Measurements from ENCODE around the gene GRM5.
"Not testable (repeated sequence)": the region's sequence is repeated elsewhere in the genome, so short reads cannot be mapped to it uniquely, and the experiment has no call there.

Gene GRM5

GRCh38 chr11:88535916-88536547, 529.8 kb downstream of the GRM5 start:
- no peak for DNase-seq

- DNase-seq, result no peak
Measured at GRCh38 chr11:88535266-88535665, 530.5 kb downstream of the GRM5 start.

- not testable (repeated sequence) for DNase-seq
Measured at GRCh38 chr11:88534706-88535105, 531.1 kb downstream of the GRM5 start.

- no peak for DNase-seq
Measured at GRCh38 chr11:88534185-88534584, 531.6 kb downstream of the GRM5 start.

- DNase-seq, result no peak
Measured at GRCh38 chr11:88533001-88533400, 532.8 kb downstream of the GRM5 start.

DNA sequence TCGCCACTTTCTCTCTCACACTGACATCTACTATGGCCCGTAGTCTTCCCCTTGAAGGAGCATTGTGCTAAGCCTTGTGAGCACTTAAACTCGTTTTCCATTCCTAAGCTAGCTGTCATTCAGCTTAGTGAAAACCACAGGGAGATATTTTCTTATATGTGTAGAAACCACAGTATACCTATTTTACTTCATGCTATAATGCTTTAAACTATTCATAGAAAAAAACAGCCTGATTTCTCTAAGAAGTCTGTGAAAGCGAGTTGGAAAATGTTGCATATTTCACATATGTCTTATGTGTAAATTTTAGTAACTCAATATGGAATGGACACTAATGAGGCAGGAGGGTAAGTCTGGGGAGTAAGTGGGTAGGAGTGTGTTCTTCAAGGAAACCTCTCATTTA, 534.0 kb downstream of the GRM5 start:
- no peak for DNase-seq

DNA sequence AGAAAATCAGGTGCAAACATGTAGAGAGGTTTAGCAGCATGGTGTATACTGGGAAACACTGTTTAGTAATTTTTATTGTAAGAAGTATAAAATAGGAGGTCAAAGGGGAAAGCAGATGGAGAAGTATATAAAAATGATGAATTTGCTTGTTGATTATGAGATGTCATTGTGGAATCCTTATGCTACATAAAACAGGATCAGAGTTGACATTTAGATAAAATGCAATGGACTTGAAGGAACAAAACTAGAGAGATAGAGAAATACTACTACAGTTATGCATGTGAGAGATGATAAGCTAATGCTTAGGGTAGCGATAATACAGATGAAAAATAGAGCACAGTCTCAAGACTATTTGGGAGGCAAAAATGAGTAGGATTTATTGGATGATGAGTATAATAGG, 536.4 kb downstream of the GRM5 start:
- DNase-seq, result no peak

GRCh38 chr11:88523386-88524071, 542.3 kb downstream of the GRM5 start:
- no peak for DNase-seq

DNA sequence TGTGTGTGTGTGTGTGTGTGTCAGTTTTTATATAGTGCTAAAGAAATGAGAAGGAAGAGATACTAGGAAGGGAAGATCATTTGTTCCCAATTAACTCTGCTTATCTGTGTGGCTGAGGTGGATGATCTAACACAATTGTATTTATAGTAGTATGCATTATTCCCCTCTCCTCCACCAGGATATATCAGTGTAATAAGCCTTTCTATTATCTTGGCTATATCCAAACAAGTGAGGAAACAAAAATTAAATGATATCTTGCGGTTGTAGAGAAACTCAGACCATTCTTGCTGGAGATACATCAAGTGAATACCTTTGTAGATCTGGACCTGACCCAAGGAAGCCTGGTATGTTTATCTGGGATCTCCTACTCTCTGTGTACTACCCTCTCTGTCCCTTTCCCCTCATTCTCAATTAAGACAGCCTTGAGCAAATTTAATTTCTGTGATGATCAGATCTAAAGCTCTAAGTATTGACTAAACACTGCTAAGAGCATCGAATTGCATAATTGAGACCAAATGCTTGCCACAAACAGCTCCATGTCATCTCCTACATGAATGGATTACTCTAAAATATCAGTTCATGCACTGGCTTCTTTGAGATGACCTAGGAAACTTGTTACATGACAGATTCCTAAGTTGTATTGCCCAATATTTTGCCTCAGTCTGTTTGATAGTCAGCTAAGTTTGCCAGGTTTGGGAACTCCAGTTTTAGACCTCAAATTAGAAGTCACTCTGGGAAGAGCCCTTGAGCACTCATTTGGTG, 543.0 kb downstream of the GRM5 start:
- DNase-seq, result no peak

GRCh38 chr11:88521799-88522201, 544.0 kb downstream of the GRM5 start:
- DNase-seq, result no peak

- DNase-seq, result no peak
Measured at GRCh38 chr11:88521399-88521798, 544.4 kb downstream of the GRM5 start.

DNA sequence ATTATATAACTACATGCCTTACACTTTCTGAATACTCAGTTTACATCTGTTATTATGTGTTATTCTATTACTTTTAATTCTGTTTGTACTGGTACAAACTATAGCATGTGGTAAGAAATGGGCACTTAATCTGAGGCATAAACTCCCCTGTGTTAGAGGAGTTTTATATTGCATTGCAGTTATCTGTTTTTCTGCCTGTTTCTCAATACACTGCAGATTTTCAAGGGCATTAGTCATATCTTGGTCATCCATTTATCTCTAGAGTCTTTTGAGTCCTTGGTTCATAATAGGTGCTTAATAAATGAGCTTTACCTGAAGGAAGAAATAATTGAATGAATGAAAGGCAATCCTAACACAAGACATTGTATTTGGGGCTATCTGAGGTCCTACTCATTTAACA, 545.4 kb downstream of the GRM5 start:
- DNase-seq, result no peak

GRCh38 chr11:88515002-88515401, 550.8 kb downstream of the GRM5 start:
- no peak for DNase-seq

- DNase-seq, result no peak
Measured at GRCh38 chr11:88511006-88511405, 554.8 kb downstream of the GRM5 start.

GRCh38 chr11:88508759-88509581, 556.8 kb downstream of the GRM5 start:
- DNase-seq, result no peak

GRCh38 chr11:88508418-88508758, 557.4 kb downstream of the GRM5 start:
- DNase-seq, result no peak

- no peak for DNase-seq
Measured at GRCh38 chr11:88507771-88508417, 557.9 kb downstream of the GRM5 start.

DNA sequence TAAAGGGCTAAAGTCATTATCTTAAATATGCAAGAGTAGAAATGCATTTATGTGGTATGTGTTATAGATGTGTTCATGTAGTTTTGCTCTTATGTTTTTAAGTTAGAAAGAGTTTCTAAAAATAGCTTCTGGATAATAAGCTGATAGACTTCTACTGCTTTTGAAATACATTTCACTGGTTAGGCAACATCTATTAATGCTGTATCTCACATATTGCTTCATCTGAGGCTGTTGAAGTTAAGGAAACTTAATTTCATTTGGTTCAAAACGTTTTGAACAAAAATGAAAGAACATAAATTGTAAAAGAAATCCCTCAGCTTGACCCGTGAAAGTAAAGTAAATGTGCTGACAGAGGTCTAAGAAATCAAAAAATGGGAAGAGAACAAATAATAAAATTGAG, 564.2 kb downstream of the GRM5 start:
- no peak for DNase-seq

- no peak for DNase-seq
Measured at GRCh38 chr11:88495836-88496235, 569.9 kb downstream of the GRM5 start.

- DNase-seq, result no peak
Measured at GRCh38 chr11:88494848-88495247, 570.9 kb downstream of the GRM5 start.

- DNase-seq, result no peak
Measured at GRCh38 chr11:88491674-88492073, 574.1 kb downstream of the GRM5 start.

- no peak for DNase-seq
Measured at GRCh38 chr11:88489030-88489429, 576.8 kb downstream of the GRM5 start.

GRCh38 chr11:88487646-88488045, 578.1 kb downstream of the GRM5 start:
- DNase-seq, result no peak

Measured in NCI-H446 (cell line).